Liver (tissue), 3 donors: ENCODE data around the gene TBC1D10B.

ENCODE experiments used
- EGR1 ChIP-seq, 2 donors: IDR thresholded peaks; 2 replicates each; pipeline ENCODE4 v1.6.1; 2016 to 2018; ENCODE audit warnings: antibody characterized with exemption in 2 of 2, low read depth in 2 of 2
- FOXA1 ChIP-seq: IDR thresholded peaks from 2 replicates; pipeline ENCODE4 v1.6.1; 2016; ENCODE audit warnings: antibody characterized with exemption
- GABPA ChIP-seq, 2 donors: IDR thresholded peaks in 1 of 2; conservative IDR thresholded peaks in 1 of 2; 2 replicates each; pipeline ENCODE4 v1.6.1; 2016; ENCODE audit warnings: antibody characterized with exemption in 2 of 2, mild to moderate bottlenecking in 1 of 2, moderate library complexity in 1 of 2
- JUND ChIP-seq, 2 donors: IDR thresholded peaks; 2 replicates each; pipeline ENCODE4 v1.6.1; 2016; ENCODE audit warnings: antibody characterized with exemption in 2 of 2
- NR2F2 ChIP-seq: IDR thresholded peaks from 2 replicates; pipeline ENCODE4 v1.6.1; 2016; ENCODE audit warnings: antibody characterized with exemption
- RAD21 ChIP-seq, 2 donors: IDR thresholded peaks; 2 replicates each; pipeline ENCODE4 v1.6.1; 2016; ENCODE audit warnings: antibody characterized with exemption in 2 of 2, mild to moderate bottlenecking in 2 of 2
- RXRA ChIP-seq, 2 donors: IDR thresholded peaks; 2 replicates each; pipeline ENCODE4 v1.6.1; 2017 to 2018; ENCODE audit warnings: antibody characterized with exemption in 2 of 2, mild to moderate bottlenecking in 1 of 2
- SP1 ChIP-seq: IDR thresholded peaks from 2 replicates; pipeline ENCODE4 v1.6.1; 2018; ENCODE audit warnings: antibody characterized with exemption, mild to moderate bottlenecking
- TAF1 ChIP-seq: conservative IDR thresholded peaks from 2 replicates; pipeline ENCODE4 v1.6.1; 2016; ENCODE audit warnings: antibody characterized with exemption, mild to moderate bottlenecking
- YY1 ChIP-seq: IDR thresholded peaks from 2 replicates; pipeline ENCODE4 v1.6.1; 2016; ENCODE audit warnings: antibody characterized with exemption, mild to moderate bottlenecking
- TF ChIP-seq, protein P1 (sequence below): fragments of 150-350 bp; IDR thresholded peaks from 2 replicates; pipeline ENCODE4 v1.5.1; 2017; ENCODE audit warnings: improper control_type of control experiment, low read depth, low read length; ENCODE audit not compliant: missing input control
- TF ChIP-seq, protein P2 (sequence below): IDR thresholded peaks from 2 replicates; pipeline ENCODE4 v1.6.1; 2016; ENCODE audit warnings: antibody characterized with exemption, mild to moderate bottlenecking
- TF ChIP-seq, protein P3 (sequence below): IDR thresholded peaks from 2 replicates; pipeline ENCODE4 v1.6.1; 2016; ENCODE audit warnings: antibody characterized with exemption
- TF ChIP-seq, protein P4 (sequence below): IDR thresholded peaks from 2 replicates; pipeline ENCODE4 v1.6.1; 2016; ENCODE audit warnings: antibody characterized with exemption
- donor health status: healthy.
- donor health status: healthy.

DNA sequence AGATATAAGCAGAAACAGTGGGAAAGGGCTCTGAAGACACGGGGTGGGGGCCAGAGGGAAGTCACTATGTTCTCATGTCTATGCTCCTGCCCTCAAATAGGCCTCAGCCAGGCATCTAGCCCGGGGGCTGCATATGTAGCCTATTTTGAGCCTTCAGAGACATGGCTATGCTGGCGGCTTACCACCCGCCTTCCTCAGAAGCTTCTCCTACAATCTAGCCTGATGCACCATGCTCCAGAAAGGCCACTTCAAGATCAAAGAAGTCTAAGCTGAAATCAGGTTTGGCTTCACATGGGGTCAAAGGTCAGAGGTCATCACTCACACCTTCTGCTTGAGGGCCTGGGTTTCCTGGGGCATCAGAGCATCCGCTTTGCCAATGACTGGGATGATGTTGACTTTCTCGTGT lies 10.5 kb upstream of the TBC1D10B start:
- TF ChIP-seq, protein P1, sequence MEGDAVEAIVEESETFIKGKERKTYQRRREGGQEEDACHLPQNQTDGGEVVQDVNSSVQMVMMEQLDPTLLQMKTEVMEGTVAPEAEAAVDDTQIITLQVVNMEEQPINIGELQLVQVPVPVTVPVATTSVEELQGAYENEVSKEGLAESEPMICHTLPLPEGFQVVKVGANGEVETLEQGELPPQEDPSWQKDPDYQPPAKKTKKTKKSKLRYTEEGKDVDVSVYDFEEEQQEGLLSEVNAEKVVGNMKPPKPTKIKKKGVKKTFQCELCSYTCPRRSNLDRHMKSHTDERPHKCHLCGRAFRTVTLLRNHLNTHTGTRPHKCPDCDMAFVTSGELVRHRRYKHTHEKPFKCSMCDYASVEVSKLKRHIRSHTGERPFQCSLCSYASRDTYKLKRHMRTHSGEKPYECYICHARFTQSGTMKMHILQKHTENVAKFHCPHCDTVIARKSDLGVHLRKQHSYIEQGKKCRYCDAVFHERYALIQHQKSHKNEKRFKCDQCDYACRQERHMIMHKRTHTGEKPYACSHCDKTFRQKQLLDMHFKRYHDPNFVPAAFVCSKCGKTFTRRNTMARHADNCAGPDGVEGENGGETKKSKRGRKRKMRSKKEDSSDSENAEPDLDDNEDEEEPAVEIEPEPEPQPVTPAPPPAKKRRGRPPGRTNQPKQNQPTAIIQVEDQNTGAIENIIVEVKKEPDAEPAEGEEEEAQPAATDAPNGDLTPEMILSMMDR: no peak
- no peak for TF ChIP-seq NR2F2
- TF ChIP-seq JUND (IDR thresholded peaks at IDR 0.05): no peak
- no peak for TF ChIP-seq EGR1 (IDR thresholded peaks at IDR 0.05; ENCODE audit: low read depth in 2 of 2)
- TF ChIP-seq GABPA (IDR thresholded peaks at IDR 0.05 in 1 of 2, conservative IDR thresholded peaks at IDR 0.05 in 1 of 2): no peak
- TF ChIP-seq, protein P2, sequence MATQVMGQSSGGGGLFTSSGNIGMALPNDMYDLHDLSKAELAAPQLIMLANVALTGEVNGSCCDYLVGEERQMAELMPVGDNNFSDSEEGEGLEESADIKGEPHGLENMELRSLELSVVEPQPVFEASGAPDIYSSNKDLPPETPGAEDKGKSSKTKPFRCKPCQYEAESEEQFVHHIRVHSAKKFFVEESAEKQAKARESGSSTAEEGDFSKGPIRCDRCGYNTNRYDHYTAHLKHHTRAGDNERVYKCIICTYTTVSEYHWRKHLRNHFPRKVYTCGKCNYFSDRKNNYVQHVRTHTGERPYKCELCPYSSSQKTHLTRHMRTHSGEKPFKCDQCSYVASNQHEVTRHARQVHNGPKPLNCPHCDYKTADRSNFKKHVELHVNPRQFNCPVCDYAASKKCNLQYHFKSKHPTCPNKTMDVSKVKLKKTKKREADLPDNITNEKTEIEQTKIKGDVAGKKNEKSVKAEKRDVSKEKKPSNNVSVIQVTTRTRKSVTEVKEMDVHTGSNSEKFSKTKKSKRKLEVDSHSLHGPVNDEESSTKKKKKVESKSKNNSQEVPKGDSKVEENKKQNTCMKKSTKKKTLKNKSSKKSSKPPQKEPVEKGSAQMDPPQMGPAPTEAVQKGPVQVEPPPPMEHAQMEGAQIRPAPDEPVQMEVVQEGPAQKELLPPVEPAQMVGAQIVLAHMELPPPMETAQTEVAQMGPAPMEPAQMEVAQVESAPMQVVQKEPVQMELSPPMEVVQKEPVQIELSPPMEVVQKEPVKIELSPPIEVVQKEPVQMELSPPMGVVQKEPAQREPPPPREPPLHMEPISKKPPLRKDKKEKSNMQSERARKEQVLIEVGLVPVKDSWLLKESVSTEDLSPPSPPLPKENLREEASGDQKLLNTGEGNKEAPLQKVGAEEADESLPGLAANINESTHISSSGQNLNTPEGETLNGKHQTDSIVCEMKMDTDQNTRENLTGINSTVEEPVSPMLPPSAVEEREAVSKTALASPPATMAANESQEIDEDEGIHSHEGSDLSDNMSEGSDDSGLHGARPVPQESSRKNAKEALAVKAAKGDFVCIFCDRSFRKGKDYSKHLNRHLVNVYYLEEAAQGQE: no peak
- no peak for TF ChIP-seq TAF1
- no peak for TF ChIP-seq RAD21 (IDR thresholded peaks at IDR 0.05)
- TF ChIP-seq, protein P3, sequence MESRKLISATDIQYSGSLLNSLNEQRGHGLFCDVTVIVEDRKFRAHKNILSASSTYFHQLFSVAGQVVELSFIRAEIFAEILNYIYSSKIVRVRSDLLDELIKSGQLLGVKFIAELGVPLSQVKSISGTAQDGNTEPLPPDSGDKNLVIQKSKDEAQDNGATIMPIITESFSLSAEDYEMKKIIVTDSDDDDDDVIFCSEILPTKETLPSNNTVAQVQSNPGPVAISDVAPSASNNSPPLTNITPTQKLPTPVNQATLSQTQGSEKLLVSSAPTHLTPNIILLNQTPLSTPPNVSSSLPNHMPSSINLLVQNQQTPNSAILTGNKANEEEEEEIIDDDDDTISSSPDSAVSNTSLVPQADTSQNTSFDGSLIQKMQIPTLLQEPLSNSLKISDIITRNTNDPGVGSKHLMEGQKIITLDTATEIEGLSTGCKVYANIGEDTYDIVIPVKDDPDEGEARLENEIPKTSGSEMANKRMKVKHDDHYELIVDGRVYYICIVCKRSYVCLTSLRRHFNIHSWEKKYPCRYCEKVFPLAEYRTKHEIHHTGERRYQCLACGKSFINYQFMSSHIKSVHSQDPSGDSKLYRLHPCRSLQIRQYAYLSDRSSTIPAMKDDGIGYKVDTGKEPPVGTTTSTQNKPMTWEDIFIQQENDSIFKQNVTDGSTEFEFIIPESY: no peak
- TF ChIP-seq, protein P4, sequence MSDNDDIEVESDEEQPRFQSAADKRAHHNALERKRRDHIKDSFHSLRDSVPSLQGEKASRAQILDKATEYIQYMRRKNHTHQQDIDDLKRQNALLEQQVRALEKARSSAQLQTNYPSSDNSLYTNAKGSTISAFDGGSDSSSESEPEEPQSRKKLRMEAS: no peak
- TF ChIP-seq YY1: no peak
- TF ChIP-seq SP1: no peak
- TF ChIP-seq RXRA (IDR thresholded peaks at IDR 0.05): no peak
- TF ChIP-seq FOXA1: no peak
